GM12892 (cell line): ENCODE results near the gene PPP6R3. TPM values are rescaled to one million over a fixed set of nuclear protein-coding genes. Genes with fewer than 3 reads are reported as not detected.

ENCODE experiments used
- DNase-seq: peaks from one replicate; pipeline ENCODE4 v3.0.0; 2011; ENCODE audit not compliant: insufficient read length
- FAIRE-seq: peaks from 2 replicates; lab custom pipeline; 2011; peaks lifted over from hg19 to GRCh38; lab: Jason Lieb, UNC
- POLR2A ChIP-seq: IDR thresholded peaks from 2 replicates; pipeline ENCODE4 v1.6.1; 2011; ENCODE audit warnings: low read depth, low read length, control low read depth
- POLR2AphosphoS5 ChIP-seq: IDR thresholded peaks from 2 replicates; pipeline ENCODE4 v1.6.1; 2011; ENCODE audit warnings: low read depth, low read length, control low read depth
- TAF1 ChIP-seq: IDR thresholded peaks from 2 replicates; pipeline ENCODE4 v1.6.1; 2011; ENCODE audit warnings: low read depth, mild to moderate bottlenecking, control low read depth, low read length, borderline replicate concordance
- polyA plus RNA-seq: library from polyadenylated mRNA; unstranded; fragments of >200 nt; gene quantifications from one replicate; pipeline ENCODE4 v1.2.1, GENCODE V29; 2012; ENCODE audit warnings: missing spikeins, inconsistent platforms; ENCODE audit not compliant: missing spikeins

Gene PPP6R3, protein sequence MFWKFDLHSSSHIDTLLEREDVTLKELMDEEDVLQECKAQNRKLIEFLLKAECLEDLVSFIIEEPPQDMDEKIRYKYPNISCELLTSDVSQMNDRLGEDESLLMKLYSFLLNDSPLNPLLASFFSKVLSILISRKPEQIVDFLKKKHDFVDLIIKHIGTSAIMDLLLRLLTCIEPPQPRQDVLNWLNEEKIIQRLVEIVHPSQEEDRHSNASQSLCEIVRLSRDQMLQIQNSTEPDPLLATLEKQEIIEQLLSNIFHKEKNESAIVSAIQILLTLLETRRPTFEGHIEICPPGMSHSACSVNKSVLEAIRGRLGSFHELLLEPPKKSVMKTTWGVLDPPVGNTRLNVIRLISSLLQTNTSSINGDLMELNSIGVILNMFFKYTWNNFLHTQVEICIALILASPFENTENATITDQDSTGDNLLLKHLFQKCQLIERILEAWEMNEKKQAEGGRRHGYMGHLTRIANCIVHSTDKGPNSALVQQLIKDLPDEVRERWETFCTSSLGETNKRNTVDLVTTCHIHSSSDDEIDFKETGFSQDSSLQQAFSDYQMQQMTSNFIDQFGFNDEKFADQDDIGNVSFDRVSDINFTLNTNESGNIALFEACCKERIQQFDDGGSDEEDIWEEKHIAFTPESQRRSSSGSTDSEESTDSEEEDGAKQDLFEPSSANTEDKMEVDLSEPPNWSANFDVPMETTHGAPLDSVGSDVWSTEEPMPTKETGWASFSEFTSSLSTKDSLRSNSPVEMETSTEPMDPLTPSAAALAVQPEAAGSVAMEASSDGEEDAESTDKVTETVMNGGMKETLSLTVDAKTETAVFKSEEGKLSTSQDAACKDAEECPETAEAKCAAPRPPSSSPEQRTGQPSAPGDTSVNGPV
- polyA plus RNA-seq = 49.7 TPM

DNA sequence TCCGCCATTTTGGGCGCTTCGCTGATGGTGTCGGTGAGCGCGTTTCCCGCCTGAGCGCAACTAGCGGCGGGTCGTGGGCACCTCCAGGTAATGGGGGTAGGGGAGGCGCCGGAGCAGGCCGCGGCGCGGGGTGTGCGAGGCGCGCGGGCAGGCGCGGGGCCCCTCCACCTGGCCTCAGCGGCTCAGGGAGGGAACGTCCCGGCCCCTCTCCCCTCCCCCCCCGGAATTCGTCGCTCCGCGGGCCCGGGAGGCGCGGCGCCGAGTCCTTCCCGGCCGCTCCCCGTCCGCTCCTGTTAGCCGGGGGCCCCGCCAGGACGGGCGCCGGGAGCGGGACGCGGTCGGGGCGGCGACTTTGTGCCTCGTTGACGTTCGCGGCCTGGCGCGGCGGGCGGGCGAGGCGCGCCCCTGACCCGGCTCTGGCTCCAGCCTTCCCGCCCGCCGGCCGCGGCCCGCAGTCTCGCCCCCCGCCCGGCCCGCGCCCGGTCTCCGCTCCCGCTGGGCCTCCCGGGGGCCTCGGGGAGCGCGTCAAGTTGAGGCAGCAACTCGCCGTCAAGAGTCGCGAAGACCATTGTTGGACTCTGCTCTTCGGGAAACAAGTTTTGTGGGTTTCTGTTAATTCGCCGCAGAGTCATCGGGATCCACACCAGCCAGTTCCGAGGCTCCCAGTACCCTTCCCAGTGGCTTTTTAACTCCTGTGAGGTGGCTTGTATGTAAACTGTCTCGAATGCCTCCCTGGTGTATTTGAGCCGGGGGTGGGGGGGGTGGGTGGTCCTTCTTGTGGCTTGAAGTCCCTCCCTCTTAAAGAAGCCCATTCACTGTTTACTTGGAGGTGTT, at the start of gene PPP6R3:
TSS of gene PPP6R3 (plus strand) at position 12 of the 834 bp plus-strand sequence. CDS start 76,913 bp downstream, outside the sequence.
- DNase-seq = no peak
- FAIRE-seq = no peak
- peak; percentile 79 for TF ChIP-seq POLR2AphosphoS5
- TF ChIP-seq POLR2A = peak; percentile 76; the same call in 1 of the 2 replicates
- peak; percentile 56; the same call in 1 of the 2 replicates for TF ChIP-seq TAF1

DNA sequence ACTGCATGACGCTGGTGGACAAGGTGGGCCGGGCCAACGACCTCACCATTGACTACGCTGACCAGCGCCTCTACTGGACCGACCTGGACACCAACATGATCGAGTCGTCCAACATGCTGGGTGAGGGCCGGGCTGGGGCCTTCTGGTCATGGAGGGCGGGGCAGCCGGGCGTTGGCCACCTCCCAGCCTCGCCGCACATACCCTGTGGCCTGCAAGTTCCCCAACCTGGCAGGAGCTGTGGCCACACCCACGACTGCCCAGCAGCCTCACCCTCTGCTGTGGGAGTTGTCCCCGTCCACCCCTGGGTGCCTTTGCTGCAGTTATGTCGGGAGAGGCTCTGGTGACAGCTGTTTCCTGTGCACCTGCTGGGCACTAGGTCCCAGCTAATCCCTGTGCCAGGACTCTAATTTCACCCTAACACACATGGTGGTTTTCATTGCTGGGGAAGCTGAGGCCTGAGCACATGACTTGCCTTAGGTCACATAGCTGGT, 49.0 kb upstream of the PPP6R3 start:
- FAIRE-seq (no peak), DNase-seq (no peak)
- TF ChIP-seq TAF1 (no peak), POLR2A (no peak), POLR2AphosphoS5 (no peak)

DNA sequence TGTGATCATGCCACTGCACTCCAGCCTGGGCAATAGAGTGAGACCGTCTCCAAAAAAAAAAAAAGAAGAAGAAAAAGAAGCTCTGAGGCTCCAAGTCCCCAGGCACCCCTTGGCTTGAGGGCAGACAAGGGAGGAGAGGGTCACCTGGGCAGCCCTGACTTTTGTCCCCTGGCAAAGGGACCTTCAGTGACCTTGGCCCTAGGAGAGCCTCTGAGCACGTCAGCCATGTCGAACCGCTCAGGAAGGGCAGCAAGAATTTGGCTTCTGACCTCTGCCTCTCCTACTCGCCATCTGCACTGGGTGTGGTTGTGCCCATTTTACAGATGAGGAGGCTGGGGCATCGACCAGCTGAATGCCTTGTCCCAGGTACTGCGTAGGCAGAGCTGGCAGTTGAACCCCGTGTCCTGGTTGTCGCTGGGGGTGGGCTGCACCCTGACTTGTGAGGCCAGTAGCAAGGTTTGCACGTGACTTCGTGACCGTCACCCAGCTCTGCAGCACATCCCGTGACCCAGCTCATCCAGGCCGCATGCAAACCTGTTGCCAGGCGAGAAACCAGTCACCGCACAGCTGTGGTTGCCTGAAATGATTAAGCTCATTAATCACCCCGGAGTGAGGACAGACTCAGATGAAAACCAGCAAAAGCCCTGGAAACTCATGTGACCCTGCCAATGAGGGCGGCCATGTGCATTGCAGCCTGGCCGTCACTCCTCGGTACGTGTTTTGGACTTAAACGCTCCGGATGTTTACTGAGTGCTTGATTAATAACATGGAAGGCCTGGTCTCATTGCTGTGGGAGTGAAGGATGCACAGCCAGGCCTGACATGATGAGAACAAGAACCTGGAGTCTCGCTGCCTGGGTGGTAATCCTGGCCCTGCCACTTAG, 47.7 kb upstream of the PPP6R3 start:
- peak; percentile 80 for FAIRE-seq
- DNase-seq = peak; percentile 55
- no peak for TF ChIP-seq TAF1
- no peak for TF ChIP-seq POLR2A

DNA sequence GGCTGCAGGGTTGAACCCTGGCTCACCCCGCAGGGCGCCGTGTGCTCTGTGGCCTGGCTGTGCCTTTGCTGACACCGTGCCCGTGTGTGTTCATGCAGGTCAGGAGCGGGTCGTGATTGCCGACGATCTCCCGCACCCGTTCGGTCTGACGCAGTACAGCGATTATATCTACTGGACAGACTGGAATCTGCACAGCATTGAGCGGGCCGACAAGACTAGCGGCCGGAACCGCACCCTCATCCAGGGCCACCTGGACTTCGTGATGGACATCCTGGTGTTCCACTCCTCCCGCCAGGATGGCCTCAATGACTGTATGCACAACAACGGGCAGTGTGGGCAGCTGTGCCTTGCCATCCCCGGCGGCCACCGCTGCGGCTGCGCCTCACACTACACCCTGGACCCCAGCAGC, 47.0 kb upstream of the PPP6R3 start:
- no peak for DNase-seq
- no peak for FAIRE-seq
- TF ChIP-seq POLR2AphosphoS5 (no peak), TAF1 (no peak), POLR2A (no peak)

DNA sequence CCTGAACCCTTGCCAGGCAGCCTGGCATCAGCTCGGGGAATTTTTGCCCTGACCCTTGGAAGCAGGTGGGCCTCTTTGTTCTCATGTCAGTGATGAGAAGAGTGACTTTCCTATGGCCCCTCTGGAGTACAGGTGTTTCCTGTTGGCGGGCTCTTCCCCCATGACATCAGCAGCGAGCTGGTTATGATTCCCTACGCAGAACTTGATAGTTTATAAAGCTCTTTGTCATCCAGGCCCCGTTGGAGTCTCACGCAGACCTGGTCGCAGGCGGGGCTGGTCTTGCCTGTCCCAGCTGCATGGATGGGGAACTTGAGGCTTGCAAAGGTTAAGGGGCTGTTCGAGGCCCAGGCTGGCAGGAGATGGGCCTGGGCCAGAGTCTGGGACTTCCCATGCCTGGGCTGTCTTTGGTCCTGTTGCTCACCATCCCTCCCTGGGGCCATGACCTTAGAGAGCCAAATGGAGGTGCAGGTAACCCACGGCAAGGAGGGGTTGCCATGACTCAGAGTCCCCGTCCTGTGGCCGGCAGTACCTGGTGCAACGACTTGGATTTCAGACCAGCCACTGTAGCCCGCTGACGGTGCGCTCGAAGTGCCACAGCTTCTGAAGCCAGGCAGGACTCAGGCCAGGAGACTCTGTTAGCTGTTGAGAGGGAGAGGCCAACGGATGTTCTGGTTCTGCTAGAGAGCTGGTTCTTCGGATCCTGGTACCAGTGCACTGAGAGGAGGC, 45.9 kb upstream of the PPP6R3 start:
- DNase-seq (no peak), FAIRE-seq (no peak)
- TF ChIP-seq POLR2A (no peak), POLR2AphosphoS5 (no peak), TAF1 (no peak)

DNA sequence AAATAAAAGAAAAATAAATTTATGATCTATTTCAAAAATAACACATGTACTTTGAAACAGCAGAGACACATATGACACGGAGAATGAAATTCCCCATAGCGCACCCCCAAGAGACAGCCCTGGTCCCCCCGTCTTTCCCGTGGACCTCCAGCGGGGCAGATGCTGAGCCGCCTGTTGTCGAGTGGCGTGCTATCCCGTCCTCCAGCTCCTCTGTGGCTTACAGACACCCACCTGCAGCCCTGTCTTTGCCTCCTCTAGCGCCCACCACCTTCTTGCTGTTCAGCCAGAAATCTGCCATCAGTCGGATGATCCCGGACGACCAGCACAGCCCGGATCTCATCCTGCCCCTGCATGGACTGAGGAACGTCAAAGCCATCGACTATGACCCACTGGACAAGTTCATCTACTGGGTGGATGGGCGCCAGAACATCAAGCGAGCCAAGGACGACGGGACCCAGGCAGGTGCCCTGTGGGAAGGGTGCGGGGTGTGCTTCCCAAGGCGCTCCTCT, 44.4 kb upstream of the PPP6R3 start:
- DNase-seq (no peak), FAIRE-seq (no peak)
- TF ChIP-seq POLR2A = no peak
- TF ChIP-seq TAF1 = no peak
- no peak for TF ChIP-seq POLR2AphosphoS5

DNA sequence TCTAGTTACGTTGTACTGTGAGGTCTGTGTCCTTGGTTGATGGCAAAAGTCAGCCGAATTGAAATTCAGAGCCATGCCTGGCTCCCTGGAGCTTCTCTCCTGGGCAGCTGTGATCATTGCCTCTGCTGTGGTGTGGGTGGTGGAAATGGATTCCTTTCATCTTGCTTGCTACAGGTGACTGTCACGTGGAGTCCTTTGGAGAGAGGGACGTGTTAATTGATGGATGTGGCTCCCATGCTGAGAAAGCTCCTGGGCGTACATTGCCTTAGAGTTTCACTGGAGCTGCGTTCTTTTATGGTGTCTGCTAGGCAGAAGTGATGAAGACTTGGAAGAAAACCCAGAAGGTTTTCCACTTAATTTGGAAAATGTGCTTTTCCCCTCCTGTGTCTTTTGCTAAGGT, 41.9 kb upstream of the PPP6R3 start:
- TF ChIP-seq TAF1 (no peak), POLR2AphosphoS5 (no peak), POLR2A (no peak)
- no peak for FAIRE-seq
- DNase-seq = no peak

DNA sequence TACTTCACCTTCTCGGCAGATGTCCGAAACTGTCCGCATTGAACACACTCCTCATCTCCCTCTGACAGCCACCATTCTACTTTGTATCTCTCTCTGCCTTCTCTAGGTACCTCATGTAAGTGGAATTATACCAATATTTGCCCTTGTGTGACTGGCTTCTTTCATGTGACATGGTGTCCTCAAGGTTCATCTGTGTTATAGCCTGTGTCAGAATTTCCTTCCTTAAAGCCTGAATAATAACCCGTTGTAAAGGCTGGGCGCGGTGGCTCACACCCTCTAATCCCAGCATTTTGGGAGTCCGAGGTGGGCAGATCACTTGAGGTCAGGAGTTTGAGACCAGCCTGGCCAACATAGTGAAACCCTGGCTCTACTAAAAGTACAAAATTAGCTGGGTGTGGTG, 40.4 kb upstream of the PPP6R3 start:
- TF ChIP-seq POLR2AphosphoS5 (no peak), POLR2A (no peak), TAF1 (no peak)
- FAIRE-seq (no peak), DNase-seq (no peak)

DNA sequence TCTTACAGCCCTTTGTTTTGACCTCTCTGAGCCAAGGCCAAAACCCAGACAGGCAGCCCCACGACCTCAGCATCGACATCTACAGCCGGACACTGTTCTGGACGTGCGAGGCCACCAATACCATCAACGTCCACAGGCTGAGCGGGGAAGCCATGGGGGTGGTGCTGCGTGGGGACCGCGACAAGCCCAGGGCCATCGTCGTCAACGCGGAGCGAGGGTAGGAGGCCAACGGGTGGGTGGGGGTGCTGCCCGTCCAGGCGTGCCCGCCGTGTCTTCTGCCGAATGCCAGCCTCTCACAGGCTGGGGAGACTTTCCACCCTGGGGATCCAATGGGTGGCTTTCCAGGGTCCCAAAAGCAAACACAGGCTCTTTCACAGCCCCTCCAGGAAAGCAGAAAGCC, 37.1 kb upstream of the PPP6R3 start:
- TF ChIP-seq POLR2A (no peak), TAF1 (no peak), POLR2AphosphoS5 (no peak)
- no peak for DNase-seq

More for the DNA sequence above, 37.1 kb upstream of the PPP6R3 start:
- FAIRE-seq = no peak
